Ectodermal cell (in vitro differentiated cells): ENCODE data around the gene RALGAPA2.

Experiments
- H3K27ac ChIP-seq: 2 replicates; pipeline ENCODE4 v1.7.0; 2013; ENCODE audit warnings: mild to moderate bottlenecking, low read depth, low read length; ENCODE audit not compliant: insufficient read depth, poor library complexity, severe bottlenecking
- H3K27me3 ChIP-seq: 2 replicates; pipeline ENCODE4 v1.7.0; 2013; ENCODE audit warnings: mild to moderate bottlenecking, low read length; ENCODE audit not compliant: insufficient read depth, control insufficient read depth, poor library complexity, severe bottlenecking
- H3K36me3 ChIP-seq: one replicate; pipeline ENCODE4 v1.7.0; 2013; ENCODE audit warnings: low read length; ENCODE audit not compliant: control insufficient read depth, insufficient read depth
- H3K4me1 ChIP-seq: one replicate; pipeline ENCODE4 v1.7.0; 2013; ENCODE audit warnings: low read length; ENCODE audit not compliant: control insufficient read depth, insufficient read depth
- H3K4me3 ChIP-seq: 2 replicates; pipeline ENCODE4 v1.7.0; 2013; ENCODE audit warnings: low read depth, low read length, control low read depth; ENCODE audit not compliant: insufficient read depth
- H3K9me3 ChIP-seq: 2 replicates; pipeline ENCODE4 v1.7.0; 2013; ENCODE audit warnings: mild to moderate bottlenecking, low read length, moderate library complexity; ENCODE audit not compliant: control insufficient read depth
- WGBS, 2 experiments: methylation state at CpG; one replicate each; pipeline ENCODE4 v1.1.7; 2013; ENCODE audit warnings: missing lambda C conversion rate in 2 of 2; 5-methylcytosine and 5-hydroxymethylcytosine counted together

Gene RALGAPA2

GRCh38 chr20:20564279-20564678 is 148.2 kb downstream of the RALGAPA2 start:
- Histone ChIP-seq H3K27me3 (no peaks in the 10 kb centered on the region), H3K4me1 (no peaks in the 10 kb centered on the region), H3K4me3 (no peak overlapping the region), H3K36me3 (no peaks in the 10 kb centered on the region), H3K9me3 (no peaks in the 10 kb centered on the region), H3K27ac (no peak overlapping the region)

- H3K27me3 ChIP-seq = no peaks in the 10 kb centered on the region
- H3K4me1 ChIP-seq = no peaks in the 10 kb centered on the region
- no peak overlapping the region for H3K4me3 ChIP-seq
- H3K27ac ChIP-seq = no peak overlapping the region
- 97 to 100% methylated on average over 3 to 4 of the region's 4 CpGs for WGBS, 2 experiments
- H3K9me3 ChIP-seq = no peaks in the 10 kb centered on the region
- no peaks in the 10 kb centered on the region for H3K36me3 ChIP-seq
These were observed 149.9 kb downstream of the RALGAPA2 start for GRCh38 chr20:20562507-20562906.

GRCh38 chr20:20561841-20562240 is 150.6 kb downstream of the RALGAPA2 start:
- H3K4me1 ChIP-seq = no peaks in the 10 kb centered on the region
- no peak overlapping the region for H3K27ac ChIP-seq
- no peaks in the 10 kb centered on the region for H3K9me3 ChIP-seq
- no peaks in the 10 kb centered on the region for H3K36me3 ChIP-seq
- no peak overlapping the region for H3K4me3 ChIP-seq
- H3K27me3 ChIP-seq = no peaks in the 10 kb centered on the region

GRCh38 chr20:20561172-20561571 is 151.3 kb downstream of the RALGAPA2 start:
- H3K27ac ChIP-seq = no peak overlapping the region
- no peaks in the 10 kb centered on the region for H3K27me3 ChIP-seq
- WGBS, 2 experiments = 80 to 92% methylated on average over 1 of the region's 1 CpG
- H3K36me3 ChIP-seq = no peaks in the 10 kb centered on the region
- no peak overlapping the region for H3K4me3 ChIP-seq
- no peaks in the 10 kb centered on the region for H3K9me3 ChIP-seq
- no peaks in the 10 kb centered on the region for H3K4me1 ChIP-seq

GRCh38 chr20:20557406-20557805 is 155.0 kb downstream of the RALGAPA2 start:
- Histone ChIP-seq H3K9me3 (no peaks in the 10 kb centered on the region), H3K27ac (no peak overlapping the region), H3K4me1 (no peaks in the 10 kb centered on the region), H3K36me3 (peaks cover 3% of the 10 kb centered on the region), H3K27me3 (no peaks in the 10 kb centered on the region), H3K4me3 (no peak overlapping the region)
- 93 to 95% methylated on average over 3 of the region's 3 CpGs for WGBS, 2 experiments

GRCh38 chr20:20555838-20556237 is 156.6 kb downstream of the RALGAPA2 start:
- WGBS, 2 experiments = 87 to 94% methylated on average over 1 of the region's 1 CpG
- Histone ChIP-seq H3K4me3 (no peak overlapping the region), H3K9me3 (no peaks in the 10 kb centered on the region), H3K36me3 (peaks cover 3% of the 10 kb centered on the region), H3K27me3 (no peaks in the 10 kb centered on the region), H3K27ac (no peak overlapping the region), H3K4me1 (no peaks in the 10 kb centered on the region)

GRCh38 chr20:20554951-20555350 is 157.5 kb downstream of the RALGAPA2 start:
- Histone ChIP-seq H3K4me3 (no peak overlapping the region), H3K36me3 (peaks cover 3% of the 10 kb centered on the region), H3K4me1 (no peaks in the 10 kb centered on the region), H3K27me3 (no peaks in the 10 kb centered on the region), H3K27ac (no peak overlapping the region), H3K9me3 (no peaks in the 10 kb centered on the region)
- WGBS, 2 experiments = 63 to 67% methylated on average over 2 of the region's 2 CpGs

- H3K27me3 ChIP-seq = no peaks in the 10 kb centered on the region
- no peaks in the 10 kb centered on the region for H3K4me1 ChIP-seq
- no peak overlapping the region for H3K4me3 ChIP-seq
- peaks cover 3% of the 10 kb centered on the region for H3K36me3 ChIP-seq
- no peaks in the 10 kb centered on the region for H3K9me3 ChIP-seq
- H3K27ac ChIP-seq = no peak overlapping the region
These were observed 158.9 kb downstream of the RALGAPA2 start for GRCh38 chr20:20553541-20553940.

- Histone ChIP-seq H3K27ac (no peak overlapping the region), H3K9me3 (no peaks in the 10 kb centered on the region), H3K4me3 (no peak overlapping the region), H3K27me3 (no peaks in the 10 kb centered on the region), H3K4me1 (no peaks in the 10 kb centered on the region), H3K36me3 (peaks cover 3% of the 10 kb centered on the region)
- 89 to 96% methylated on average over 4 of the region's 4 CpGs for WGBS, 2 experiments
These were observed 160.4 kb downstream of the RALGAPA2 start for GRCh38 chr20:20552076-20552475.

- H3K36me3 ChIP-seq = peaks cover 3% of the 10 kb centered on the region
- H3K4me3 ChIP-seq = no peak overlapping the region
- no peaks in the 10 kb centered on the region for H3K9me3 ChIP-seq
- no peaks in the 10 kb centered on the region for H3K27me3 ChIP-seq
- no peaks in the 10 kb centered on the region for H3K4me1 ChIP-seq
- WGBS, 2 experiments = 97 to 100% methylated on average over 2 to 3 of the region's 3 CpGs
- H3K27ac ChIP-seq = no peak overlapping the region
These were observed 161.0 kb downstream of the RALGAPA2 start for GRCh38 chr20:20551409-20551808.

- Histone ChIP-seq H3K27ac (no peak overlapping the region), H3K36me3 (no peaks in the 10 kb centered on the region), H3K27me3 (no peaks in the 10 kb centered on the region), H3K4me3 (no peak overlapping the region), H3K4me1 (no peaks in the 10 kb centered on the region), H3K9me3 (no peaks in the 10 kb centered on the region)
- 86% methylated on average over 1 of the region's 1 CpG; no CpG with 5 or more reads in 1 of the 2 experiments for WGBS, 2 experiments
These were observed 162.7 kb downstream of the RALGAPA2 start for GRCh38 chr20:20549704-20550103.
